Right kidney (tissue), 9 donors: ENCODE measurements around the gene XAGE3.
"Not testable (repeated sequence)": the region's sequence is repeated elsewhere in the genome, so short reads cannot be mapped to it uniquely, and the experiment has no call there.

Source experiments
- DNase-seq: peaks from one replicate; pipeline ENCODE4 v3.0.0-alpha.2; 2016
- long read RNA-seq, 8 donors: transcript quantifications; one replicate each; lab custom pipeline, GENCODE V29; 2026

The XAGE3 gene, protein sequence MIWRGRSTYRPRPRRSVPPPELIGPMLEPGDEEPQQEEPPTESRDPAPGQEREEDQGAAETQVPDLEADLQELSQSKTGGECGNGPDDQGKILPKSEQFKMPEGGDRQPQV
- long read RNA-seq, donor 1 = 0 reads
- long read RNA-seq, donor 2 = 0 reads
- long read RNA-seq, donor 3 = 0 reads
- long read RNA-seq, donor 4 = 0 reads
- long read RNA-seq, donor 5 = 0 reads
- long read RNA-seq, donor 6 = 0 reads
- long read RNA-seq, donor 7 = 0 reads
- long read RNA-seq, donor 8 = 0 reads

DNA sequence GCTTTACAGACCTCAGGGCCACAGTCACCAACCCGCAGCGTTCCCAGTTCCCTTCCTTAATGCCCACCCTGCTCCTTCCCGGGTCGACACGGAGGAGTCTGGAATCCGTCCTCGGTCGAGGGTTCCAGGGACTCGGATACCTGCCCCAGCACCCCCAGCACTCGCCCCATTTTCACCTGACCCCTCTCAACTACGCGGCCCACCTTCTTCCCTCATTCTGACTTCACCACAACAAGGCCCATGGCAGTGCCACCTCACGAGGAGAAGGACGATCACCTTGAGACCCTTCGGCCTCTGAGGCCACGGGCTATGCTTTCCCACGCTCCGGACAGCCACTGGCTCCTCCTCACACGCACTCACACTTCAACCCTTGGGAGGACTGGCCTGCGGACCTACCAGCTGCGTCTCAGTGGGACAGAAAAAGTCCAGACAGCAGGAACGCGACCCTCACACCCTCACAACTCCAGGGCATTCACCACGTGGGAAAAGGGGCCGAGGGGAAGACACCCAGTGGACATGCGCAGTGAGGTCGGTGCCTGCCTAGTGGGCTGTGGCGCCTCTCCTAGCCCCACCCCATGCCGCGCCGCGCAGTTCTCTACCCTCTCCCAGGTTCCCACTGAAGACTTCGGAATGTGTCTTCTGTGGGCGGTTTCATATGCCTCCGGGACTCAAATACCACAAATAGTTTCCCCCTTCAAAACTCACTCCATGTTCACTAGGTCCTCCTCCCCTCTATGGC, at the start of gene XAGE3:
XAGE3 (minus strand) TSS at position 474 of the 739 bp plus-strand sequence. CDS start 950 bp downstream, outside the sequence.
- DNase-seq = no peak

DNA sequence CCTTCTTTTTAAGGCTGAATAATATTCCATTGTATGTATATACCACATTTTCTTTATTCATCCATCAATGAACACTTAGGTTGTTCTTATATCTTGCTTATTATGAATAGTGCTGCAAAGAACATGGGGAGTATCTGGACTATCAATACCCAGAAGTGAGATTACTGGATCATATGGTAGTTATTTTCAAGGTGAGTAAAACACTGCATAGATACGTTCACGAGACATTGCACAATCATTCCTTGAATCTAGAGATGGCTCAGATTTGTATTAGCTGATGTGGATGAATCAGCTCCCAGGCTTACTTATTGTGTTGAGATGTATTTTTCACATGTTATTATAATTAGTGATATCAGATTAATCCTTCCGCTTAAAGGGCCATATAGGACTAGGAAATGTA, 46.8 kb upstream of the XAGE3 start:
- DNase-seq = not testable (repeated sequence)

DNA sequence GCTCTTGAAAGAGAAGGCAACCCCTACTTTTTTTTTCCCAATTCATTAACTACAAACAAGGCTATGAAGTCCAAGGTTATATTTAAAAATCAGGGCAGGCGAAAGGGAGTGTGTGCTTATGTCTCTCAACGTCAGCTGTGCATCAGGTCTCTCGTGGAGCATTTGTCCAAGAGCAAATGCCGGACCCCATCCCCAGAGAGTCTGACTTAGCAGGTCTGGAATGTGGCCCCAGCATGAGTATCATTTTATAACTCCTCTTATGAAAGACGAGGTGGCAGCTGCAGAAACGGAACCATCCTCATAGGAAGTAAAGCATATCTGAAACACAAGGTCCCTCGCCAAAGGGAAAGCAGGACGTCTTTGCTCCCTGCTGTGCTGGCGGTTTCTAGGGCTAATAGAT, 45.8 kb upstream of the XAGE3 start:
- DNase-seq = not testable (repeated sequence)

DNA sequence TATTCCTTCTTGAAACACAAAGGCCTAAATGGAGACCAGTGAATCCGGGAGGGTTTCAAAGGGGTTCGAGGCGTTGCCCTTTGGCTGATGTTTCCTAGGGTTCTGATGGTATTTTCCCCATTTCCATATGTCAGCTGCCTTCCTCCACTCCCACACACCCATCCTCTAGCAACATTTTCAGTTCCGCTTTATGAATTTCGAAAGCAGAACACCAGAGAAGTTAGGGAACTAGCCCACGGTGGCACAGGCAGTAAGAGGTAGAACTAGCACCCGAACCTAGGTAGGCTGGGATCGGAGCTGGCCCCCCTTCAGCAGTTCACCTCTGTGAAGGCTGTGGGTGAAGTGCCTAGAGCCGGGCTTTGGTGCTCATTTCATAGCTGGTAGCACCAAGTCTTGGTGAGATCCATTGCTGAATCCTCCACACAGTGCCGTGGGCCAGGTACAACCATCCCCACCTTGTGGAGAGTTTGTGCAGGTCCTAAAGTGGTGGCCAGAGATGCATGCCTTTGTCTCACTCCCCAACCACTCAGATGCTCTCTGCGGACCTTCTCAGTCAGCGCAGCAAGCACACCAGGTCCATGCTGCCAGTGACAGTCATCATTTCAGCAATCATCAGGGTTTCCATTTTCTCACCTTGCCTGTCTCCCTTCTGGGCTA, 41.6 kb upstream of the XAGE3 start:
- not testable (repeated sequence) for DNase-seq

DNA sequence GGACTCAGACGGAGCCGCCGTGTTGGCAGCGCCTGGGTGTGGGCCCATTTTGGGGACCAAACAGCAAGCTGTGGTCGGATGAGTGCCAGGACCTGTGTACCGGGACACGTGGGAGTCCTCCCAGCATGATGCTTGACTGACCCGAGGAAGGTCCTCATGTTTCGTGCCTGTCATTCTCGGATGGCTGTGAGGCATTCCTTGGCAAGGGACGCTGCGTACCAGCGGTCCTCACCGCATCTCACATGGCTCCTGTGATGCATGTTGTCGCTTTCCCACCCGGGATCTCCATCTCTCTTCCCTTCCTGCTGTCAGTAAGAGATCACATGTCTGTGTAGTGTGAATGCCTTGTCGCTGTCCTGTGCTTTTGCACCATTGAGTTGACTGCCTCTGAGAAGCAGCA, 40.0 kb upstream of the XAGE3 start:
- DNase-seq = not testable (repeated sequence)

DNA sequence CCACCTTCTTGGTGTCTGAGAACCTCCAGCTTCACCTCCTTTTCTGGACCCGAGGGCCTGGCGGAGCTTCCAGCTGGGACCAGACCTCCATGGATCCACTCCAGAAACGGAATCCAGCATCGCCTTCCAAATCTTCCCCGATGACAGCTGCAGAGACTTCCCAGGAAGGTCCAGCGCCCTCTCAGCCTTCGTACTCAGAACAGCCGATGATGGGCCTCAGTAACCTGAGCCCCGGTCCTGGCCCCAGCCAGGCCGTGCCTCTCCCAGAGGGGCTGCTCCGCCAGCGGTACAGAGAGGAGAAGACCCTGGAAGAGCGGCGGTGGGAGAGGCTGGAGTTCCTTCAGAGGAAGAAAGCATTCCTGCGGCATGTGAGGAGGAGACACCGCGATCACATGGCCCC, 39.3 kb upstream of the XAGE3 start:
- DNase-seq = not testable (repeated sequence)

DNA sequence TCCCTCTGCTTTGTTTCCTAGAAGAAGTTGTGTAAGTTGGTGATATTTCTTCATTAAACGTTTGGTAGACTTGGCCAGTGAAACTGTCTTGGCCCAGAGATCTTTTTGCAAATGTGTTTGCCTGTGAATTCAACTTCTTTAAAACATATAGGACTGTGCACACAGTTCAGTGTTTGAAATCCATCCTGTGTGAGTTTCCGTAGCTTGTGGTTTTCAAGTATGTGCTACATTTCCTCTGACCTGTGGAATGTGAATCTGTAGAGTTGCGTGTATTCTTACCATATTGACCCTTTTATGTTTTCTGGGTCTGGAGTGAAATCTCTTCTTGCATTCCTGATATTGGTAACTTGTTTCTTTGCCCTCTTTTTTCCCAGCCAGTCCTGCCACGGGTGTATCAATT, 38.2 kb upstream of the XAGE3 start:
- not testable (repeated sequence) for DNase-seq

DNA sequence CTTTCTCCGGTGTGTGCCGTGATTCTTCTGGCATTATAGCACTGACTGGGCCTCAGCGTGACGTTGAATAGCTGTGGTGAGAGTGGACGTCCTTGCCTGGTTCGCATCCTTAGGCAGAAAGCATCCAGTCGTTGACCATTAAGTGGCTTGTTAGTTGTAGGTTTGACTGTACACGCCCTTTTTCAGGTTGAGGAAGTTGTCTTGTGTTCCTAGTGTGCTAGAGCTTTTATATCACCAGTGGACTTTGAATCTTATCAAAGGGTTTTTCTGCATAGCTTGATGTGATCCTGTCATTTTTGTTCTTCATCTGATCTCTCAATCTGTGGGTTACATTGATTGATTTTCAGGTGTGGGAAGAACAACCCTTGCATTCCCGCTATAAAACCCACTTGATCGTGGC, 37.6 kb upstream of the XAGE3 start:
- DNase-seq = not testable (repeated sequence)

DNA sequence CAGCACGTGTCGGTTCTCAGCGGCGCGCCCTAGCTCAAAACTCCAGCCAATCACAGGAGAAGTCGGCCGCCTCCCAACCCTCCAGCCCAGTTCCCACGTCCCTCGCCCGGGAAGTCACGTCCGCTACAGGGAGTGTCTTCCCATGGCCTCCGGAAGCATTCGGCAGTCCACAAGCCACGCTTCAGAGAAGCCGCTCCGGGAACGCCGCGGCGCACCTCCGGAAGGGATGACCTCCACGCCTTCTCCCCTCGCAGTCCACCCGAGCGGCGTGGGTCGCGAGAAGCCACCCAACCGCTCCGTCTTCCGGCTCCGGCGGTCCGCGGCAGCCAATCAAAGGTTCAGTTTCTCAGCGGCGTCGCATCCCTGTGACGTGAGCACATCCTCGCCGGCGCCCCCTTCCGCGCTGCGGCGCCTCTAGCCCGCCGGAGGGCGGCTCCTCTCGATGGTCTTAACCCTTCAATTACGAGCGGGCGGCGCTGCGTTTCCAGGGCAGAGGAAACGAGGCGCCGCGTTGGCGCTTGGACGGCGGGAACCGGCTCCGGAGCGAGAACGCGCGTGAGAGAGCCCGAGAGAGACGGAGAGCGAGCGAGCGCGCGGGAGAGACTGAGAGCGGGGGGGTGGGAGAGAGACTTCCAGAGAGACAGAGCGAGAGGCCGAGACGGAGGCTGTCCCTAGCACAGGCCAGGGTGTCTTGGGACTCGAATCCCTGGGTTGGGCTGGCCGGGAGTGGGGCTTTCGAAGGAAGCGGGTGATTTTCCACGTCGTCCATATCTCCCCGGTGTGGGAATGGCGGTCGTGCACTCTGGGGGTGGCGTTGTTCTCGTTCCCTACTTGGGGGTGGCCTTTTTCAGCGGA, 29.2 kb upstream of the XAGE3 start, which contains the start of gene FAM156B:
FAM156B (plus strand) TSS at position 476 of the 855 bp plus-strand sequence. CDS start 9,896 bp downstream, outside the sequence.
- DNase-seq = not testable (repeated sequence)

DNA sequence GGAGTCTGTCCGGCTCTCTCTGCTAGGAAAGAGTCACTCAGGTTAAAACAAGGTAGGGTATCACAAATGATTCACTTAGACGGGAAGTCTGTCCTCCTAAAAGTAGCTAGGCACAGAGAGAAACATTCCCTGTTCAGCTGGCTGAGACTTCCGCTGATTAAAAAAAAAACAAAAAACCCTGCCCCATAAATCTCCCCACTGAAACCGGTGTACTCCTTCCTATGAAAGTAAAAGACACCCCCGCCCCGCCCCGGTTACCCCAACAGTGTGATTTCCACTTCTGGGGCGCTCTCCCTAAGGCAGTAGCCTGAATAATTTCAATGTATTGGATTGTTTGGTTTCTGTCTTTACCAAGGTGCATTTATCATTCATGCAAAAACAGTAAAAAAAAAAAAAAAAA, 28.6 kb upstream of the XAGE3 start:
- DNase-seq = not testable (repeated sequence)

DNA sequence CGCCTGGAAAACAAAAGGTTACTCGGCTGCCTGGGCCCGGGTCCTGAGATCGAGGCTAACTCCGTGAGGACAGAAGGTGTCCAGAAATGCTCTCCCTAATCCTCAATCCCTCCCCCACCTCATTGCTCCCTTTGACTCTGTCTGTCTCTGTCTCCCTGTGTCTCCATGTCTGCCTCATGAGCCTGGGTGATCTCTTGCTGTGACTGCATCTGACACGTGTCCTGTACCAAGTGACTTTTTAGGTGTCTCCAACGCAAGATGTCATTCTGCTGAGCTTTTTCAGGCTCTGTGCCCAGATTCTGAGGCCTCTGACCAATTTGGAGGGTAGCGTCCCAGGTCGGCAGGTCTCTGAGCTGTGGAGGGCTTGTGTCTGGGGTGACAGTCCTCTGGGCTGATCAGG, 20.2 kb upstream of the XAGE3 start:
- not testable (repeated sequence) for DNase-seq

DNA sequence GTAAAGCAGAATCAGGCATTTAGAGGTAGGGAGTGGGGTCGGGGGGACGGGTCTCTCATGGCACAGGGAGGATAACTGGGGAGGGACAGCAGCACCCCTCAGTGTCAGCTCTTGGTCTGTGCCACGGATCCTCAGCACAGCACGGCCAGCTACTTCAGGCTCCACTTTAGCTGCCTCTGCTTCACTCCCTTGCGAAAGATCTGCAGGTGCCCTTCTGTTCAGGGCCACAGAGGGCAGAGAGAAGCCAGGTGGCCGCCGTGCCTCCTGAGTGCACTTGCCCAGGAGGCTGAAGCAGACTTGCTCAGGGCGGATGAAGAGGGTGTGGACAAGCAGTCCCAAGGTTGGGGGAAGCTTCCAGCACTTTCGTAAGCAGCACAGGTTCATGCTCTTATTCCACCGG, 19.6 kb upstream of the XAGE3 start:
- not testable (repeated sequence) for DNase-seq

DNA sequence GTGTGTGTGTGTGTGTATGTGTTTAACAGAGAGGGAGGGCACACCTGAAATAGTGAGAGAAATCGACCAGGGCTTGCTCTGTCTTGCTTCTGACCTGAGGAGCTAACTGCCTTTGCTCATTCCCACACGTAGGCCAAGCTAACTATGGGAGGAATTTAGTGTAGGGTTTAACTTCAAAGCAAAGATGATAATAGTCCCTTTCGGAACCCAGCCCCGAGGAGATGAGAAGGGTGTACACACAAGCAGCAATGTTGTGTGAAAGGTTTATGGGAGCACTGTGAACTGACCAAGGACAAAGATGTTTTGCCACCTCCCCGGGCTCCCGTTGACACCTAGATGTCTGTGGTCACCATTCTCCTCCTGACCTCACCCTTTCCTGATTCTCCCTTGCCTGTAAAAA, 8.5 kb upstream of the XAGE3 start:
- DNase-seq = not testable (repeated sequence)

DNA sequence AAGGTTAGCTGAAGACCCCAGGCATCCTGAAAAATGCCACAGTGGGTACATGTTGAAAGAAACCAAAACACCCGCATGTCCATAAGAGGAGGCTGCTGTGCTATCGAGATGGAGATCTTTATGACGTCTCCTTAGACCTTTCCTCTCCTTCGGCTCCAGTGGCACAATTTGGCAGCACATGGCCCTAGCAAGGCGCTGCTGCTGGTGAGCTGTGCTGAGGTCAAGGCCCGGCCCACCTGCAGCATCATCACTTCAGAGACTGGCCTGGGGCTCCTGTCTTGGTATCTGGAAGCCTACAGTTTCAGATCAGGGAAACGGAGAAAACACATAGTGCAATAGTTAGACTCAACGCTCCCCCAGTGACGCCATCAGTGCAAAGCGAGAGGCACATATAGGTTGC, 7.6 kb upstream of the XAGE3 start:
- DNase-seq = not testable (repeated sequence)

DNA sequence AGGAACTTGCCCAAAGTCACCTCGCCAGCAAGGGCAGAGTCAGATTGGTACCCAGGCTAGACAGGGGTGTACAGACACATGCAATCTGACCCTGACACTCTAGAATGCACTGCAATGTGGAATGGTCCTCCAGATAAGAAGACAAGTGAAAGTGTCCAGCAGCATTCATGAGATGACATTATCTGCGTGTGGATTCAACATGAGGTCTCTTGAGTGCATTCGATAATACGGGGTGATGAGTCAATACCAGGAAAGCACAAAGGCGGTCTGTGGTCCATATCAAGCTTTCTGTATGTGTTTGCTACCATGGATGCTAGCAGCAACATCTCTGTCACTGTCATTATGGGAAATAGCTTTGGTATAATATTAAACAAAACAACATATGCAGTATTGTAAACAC, 6.8 kb upstream of the XAGE3 start:
- no peak for DNase-seq

DNA sequence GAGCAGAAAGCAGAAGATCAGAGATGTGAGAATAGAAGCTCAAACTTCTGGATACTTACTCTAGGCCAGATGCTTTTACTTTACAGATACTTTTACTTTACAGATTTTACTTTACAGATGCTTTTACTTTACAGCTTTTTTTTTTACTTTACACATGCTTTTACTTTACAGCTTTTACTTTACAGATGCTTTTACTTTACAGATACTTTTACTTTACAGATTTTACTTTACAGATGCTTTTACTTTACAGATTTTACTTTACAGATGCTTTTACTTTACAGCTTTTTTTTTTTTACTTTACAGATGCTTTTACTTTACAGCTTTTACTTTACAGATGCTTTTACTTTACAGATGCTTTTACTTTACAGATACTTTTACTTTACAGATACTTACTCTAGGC, 5.9 kb upstream of the XAGE3 start:
- DNase-seq = not testable (repeated sequence)

DNA sequence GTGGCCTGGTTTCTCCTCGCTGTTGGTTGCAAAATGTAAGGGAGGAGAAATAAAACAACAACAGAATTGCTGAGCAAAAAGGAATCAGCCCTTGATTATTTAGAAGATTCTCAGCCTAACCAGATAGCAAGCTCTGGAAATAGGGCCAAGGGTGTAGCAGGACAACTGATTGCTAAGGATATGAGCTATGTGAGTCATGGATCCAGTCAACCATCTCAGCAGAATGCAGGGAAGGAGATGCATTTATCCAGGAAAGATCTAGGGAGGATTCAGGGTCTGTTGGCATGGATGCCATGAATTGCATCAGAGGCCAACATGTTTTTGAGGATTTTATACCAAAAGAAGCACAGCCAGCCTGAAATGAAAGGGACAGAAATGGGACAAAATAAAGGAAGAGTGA, 2.2 kb upstream of the XAGE3 start:
- no peak for DNase-seq

DNA sequence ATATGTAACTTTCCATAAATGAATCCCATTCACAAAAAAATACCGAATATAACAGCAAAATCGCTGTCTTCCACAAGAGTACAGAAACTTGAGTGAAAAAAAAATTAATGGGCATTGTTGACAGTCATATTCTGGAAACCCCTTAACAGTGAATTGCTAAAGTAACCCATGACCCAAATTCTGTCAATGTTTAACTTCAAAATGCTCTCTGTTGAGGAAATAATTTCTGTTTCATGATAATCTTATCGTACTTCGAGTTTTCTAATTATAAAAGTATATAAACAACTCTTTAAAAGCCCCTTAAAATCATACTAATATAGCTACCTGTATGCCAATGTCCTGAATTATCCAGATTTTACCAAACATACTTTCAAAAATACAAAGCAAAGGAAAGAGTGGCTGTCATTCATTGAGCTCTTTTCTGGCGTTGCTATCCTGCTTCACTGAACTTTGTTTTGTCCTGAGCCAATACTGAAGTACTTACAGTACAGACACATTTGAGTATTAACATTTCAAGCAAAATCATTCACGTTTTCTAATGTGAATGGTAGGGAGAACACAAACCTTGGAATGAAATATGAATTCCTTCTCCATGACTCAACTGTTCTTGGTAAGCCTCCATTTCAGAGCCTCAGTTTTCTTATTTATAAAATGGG, 2.4 kb downstream of the XAGE3 start:
- DNase-seq = no peak

DNA sequence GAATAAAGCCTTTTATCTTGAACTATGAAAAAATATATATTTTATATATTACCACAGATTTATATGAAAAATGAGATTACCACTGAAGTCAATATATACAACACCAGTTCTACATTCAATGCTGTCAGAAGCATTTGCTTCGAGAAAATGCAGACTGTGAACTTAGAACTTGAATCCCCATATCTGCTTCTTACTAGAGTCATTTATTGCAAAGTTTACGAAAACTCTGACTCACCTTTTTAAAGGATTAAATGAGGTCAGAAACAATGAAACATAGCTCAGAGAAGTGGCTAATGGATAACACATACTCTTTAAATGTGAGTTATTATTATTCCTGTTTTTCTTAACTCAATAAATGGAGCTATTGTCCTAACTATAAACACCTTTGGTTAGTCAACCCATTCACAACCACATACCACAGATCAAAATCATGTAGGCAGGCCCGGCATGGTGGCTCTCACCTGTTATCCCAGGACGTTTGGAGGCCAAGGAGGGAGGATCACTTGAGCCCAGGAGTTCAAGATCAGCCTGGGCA, 10.8 kb downstream of the XAGE3 start:
- DNase-seq = not testable (repeated sequence)

DNA sequence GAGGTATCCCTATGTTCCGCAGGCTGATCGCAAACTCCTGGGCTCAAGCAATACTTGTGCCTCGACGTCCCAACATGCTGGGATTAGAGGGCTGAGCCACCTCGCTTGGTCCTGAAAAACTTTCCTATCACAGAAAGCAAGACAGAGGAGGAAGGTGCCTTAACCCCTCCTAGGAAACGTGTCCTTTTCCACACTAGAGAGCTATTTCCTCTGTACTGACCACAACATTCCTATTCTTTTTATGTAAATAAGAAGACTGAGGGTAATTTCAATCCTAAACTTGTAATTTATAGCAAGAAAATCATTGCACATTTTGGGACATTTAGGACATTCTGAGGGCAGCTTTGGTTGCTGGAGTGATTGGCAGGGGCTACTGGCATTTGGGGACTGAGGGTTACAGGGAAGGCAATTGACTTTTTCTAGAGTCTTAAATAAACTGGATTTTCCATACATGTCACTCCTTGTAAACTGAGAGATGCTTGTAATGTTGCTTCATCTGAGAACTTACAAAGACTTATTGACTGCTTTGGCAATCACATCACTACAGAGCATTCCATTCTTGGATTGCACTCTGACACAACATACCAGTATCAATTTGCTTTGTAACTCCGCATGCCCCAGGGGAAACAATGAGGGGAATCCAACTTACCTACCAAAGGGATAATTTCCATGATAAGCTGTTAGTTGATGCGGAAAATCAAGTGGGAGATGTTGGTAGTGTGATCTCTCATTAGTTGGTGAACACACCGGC, 15.6 kb downstream of the XAGE3 start:
- DNase-seq = no peak

DNA sequence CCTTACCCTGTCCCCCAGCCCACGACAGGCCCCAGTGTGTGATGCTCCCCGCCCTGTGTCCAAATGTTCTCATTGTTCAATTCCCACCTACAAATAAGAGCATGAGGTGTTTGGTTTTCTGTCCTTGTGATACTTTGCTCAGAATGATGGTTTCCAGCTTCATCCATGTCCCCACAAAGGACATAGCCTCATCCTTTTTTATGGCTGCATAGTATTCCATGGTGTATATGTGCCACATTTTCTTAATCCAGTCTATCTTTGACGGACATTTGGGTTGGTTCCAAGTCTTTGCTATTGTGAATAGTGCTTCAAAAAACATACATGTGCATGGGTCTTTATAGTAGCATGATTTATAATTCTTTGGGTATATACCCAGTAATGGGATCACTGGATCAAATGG, 24.3 kb downstream of the XAGE3 start:
- not testable (repeated sequence) for DNase-seq
